PC-3 (cell line): ENCODE measurements around the gene SCAMP4.

Experiments
- CTCF ChIP-seq: fragments of 300-600 bp; sonication (generic); conservative IDR thresholded peaks from 2 replicates; pipeline ENCODE4 v1.5.1; 2017; ENCODE audit warnings: antibody characterized with exemption, low read depth, mild to moderate bottlenecking, low read length
- EZH2 ChIP-seq: fragments of 300-600 bp; sonication (generic); IDR thresholded peaks from one replicate; pipeline ENCODE4 v1.6.1; 2017; ENCODE audit warnings: antibody characterized with exemption, mild to moderate bottlenecking, low read length; ENCODE audit not compliant: unreplicated experiment

- TF ChIP-seq CTCF (no peak), EZH2 (no peak)
Measured at GRCh38 chr19:1867349-1867724, 37.9 kb upstream of the SCAMP4 start.
